GM12872 (cell line): ENCODE measurements around the gene HSPA1L.

Experiments used
- CTCF ChIP-seq: IDR thresholded peaks from 3 replicates; pipeline ENCODE4 v1.5.1; 2011; ENCODE audit warnings: low read depth, mild to moderate bottlenecking, low read length, moderate library complexity; ENCODE audit not compliant: insufficient read depth

HSPA1L gene

GRCh38 chr6:31815025-31815838 is at the start of gene HSPA1L, which contains the start of gene HSPA1A:
Gene HSPA1L (minus strand): TSS chr6:31815283. CDS start chr6:31811972, 3,311 bp downstream.
Gene HSPA1A (plus strand): TSS chr6:31815543. CDS start chr6:31815757, 214 bp downstream.
- no peak for TF ChIP-seq CTCF

DNA sequence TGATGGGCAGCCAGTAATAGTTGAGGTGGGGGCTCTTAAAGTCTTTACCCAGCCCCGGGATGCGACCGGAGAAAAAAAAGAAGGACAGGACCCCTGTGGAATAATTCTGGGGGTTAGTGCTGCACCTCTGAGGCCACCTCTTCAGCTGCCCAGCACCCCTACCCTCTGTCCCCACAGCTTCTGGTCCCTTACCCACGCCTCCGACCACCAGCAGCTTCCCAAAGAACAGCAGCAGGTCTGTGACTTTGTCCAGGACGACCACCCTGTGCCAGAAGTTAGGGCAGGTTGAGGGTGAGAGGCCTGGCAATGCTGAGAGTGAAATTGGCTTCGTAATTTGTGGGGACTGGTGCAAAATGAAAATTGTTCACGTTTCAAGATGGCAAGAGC is 49.7 kb upstream of the HSPA1L start:
- no peak for TF ChIP-seq CTCF

GRCh38 chr6:31862344-31863235 is 47.5 kb upstream of the HSPA1L start, which contains the start of gene NEU1:
Gene NEU1 (minus strand): TSS chr6:31862821. CDS start chr6:31862776, 45 bp downstream.
- TF ChIP-seq CTCF, result no peak

GRCh38 chr6:31861919-31862343 is 46.8 kb upstream of the HSPA1L start:
- no peak for TF ChIP-seq CTCF

GRCh38 chr6:31861150-31861549 is 46.1 kb upstream of the HSPA1L start:
- no peak for TF ChIP-seq CTCF

- no peak for TF ChIP-seq CTCF
Measured at GRCh38 chr6:31860349-31860748, 45.3 kb upstream of the HSPA1L start.

- no peak for TF ChIP-seq CTCF
Measured at GRCh38 chr6:31859923-31860322, 44.8 kb upstream of the HSPA1L start.
